Stimulated activated CD4-positive, alpha-beta T cell treated with anti-CD3 and anti-CD28 coated beads, TNF-alpha, amount 100 ng/mL, for 1 hour (primary cell): ENCODE measurements around the gene HES4.

ENCODE experiments used
- DNase-seq, 3 donors: peaks; one replicate each; pipeline ENCODE4 v3.0.0-alpha.2; 2020; ENCODE audit warnings: low read depth in 3 of 3, low spot score in 1 of 3

Gene HES4

GRCh38 chr1:999725-1000356 lies at the start of gene HES4:
HES4 (minus strand) TSS chr1:1000097; CDS start chr1:999973, 124 bp downstream.
- peak in 1 of 3 donors; percentile 52 for DNase-seq

GRCh38 chr1:1048765-1049164 lies 48.9 kb upstream of the HES4 start:
- DNase-seq, result no peak

- DNase-seq, result no peak
These were observed 48.1 kb upstream of the HES4 start for GRCh38 chr1:1047963-1048362.

GRCh38 chr1:1047407-1047806 lies 47.5 kb upstream of the HES4 start:
- no peak for DNase-seq

- DNase-seq, result no peak
These were observed 46.9 kb upstream of the HES4 start for GRCh38 chr1:1046767-1047166.

- no peak for DNase-seq
These were observed 46.3 kb upstream of the HES4 start for GRCh38 chr1:1046243-1046642.

- no peak for DNase-seq
These were observed 45.2 kb upstream of the HES4 start for GRCh38 chr1:1045129-1045528.

GRCh38 chr1:1044455-1045078 lies 44.7 kb upstream of the HES4 start:
- DNase-seq, result no peak

- DNase-seq, result no peak
These were observed 44.0 kb upstream of the HES4 start for GRCh38 chr1:1043921-1044320.

GRCh38 chr1:1043411-1043810 lies 43.5 kb upstream of the HES4 start:
- no peak for DNase-seq

GRCh38 chr1:1042835-1043234 lies 42.9 kb upstream of the HES4 start:
- no peak for DNase-seq

- DNase-seq, result no peak
These were observed 42.0 kb upstream of the HES4 start for GRCh38 chr1:1041873-1042272.

GRCh38 chr1:1041092-1041523 lies 41.2 kb upstream of the HES4 start:
- DNase-seq, result no peak

- DNase-seq, result peak; percentile 56 to 64 (median 57)
These were observed 40.4 kb upstream of the HES4 start for GRCh38 chr1:1040004-1040991.

GRCh38 chr1:1039145-1039910 lies 39.4 kb upstream of the HES4 start:
- no peak for DNase-seq

- DNase-seq, result no peak
These were observed 38.8 kb upstream of the HES4 start for GRCh38 chr1:1038694-1039093.

- no peak for DNase-seq
These were observed 37.8 kb upstream of the HES4 start for GRCh38 chr1:1037366-1038327.

- DNase-seq, result no peak
These were observed 35.5 kb upstream of the HES4 start for GRCh38 chr1:1035291-1035943.

- no peak for DNase-seq
These were observed 34.5 kb upstream of the HES4 start for GRCh38 chr1:1034439-1034781.
